ENCODE results near the gene CALHM1. TPM values are rescaled to one million over a fixed set of nuclear protein-coding genes. Genes with fewer than 3 reads are reported as not detected.

CALHM1 gene
- total RNA-seq, 1 donor from 2014 or later = 0.40 TPM

DNA sequence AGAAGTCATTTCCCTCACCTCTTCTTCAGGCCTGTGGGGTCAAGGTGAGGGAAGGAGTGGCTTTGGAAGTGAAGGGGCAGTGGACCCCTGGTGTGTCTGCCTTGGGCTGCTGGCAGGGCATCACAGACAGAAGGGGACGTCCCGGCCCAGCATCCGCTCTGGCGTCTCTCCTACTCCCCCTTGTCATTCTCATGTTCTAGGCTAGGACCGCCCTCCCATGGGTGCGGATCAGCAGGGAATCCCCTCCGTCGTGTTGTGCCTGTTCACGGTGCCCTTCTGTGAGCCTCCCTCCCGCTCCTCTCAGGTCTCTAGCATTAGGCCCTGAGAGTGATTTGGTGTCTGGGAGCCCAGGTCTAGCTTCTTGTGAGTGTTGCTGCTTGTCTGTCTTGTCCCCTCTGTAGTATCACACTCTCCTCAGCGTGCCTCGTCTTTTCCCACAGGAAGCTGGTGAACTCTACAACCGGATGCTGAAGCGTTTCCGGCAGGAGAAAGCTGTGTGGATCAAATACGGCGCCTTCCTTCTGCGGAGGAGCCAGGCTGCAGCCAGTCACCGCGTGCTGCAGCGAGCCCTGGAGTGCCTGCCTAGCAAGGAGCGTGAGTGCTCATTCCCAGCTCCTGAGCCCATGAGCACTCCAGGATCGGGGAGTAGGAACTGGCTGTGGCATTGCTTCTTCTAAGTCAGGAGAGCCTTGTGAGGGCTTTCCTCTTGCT is 15.1 kb downstream of the CALHM1 start:
- DNase-seq (no peak), ATAC-seq (ENCODE audit: low read depth) (no peak)
- ChIA-PET POLR2A (no interaction called here), CTCF (interaction anchor here (0.8 kb wide), 1 partner anchor 37 kb away, joined by 3 read pairs; no protein-coding TSS in a partner anchor)
- intact Hi-C loops (cut with micrococcal nuclease) = no loop called here
- H3K27me3 Mint-ChIP-seq = no peaks in the 10 kb centered on the region
- peaks cover 4% of the 10 kb centered on the region for H3K4me1 Mint-ChIP-seq
- no peak for TF ChIP-seq CTCF (IDR thresholded peaks at IDR 0.05)
- H3K9me3 Mint-ChIP-seq = no peaks in the 10 kb centered on the region
- no peak overlapping the region for H3K27ac Mint-ChIP-seq
- H3K4me3 Mint-ChIP-seq = no peak overlapping the region
- H3K36me3 Mint-ChIP-seq (ENCODE audit: low read depth) = peaks cover 84% of the 10 kb centered on the region

DNA sequence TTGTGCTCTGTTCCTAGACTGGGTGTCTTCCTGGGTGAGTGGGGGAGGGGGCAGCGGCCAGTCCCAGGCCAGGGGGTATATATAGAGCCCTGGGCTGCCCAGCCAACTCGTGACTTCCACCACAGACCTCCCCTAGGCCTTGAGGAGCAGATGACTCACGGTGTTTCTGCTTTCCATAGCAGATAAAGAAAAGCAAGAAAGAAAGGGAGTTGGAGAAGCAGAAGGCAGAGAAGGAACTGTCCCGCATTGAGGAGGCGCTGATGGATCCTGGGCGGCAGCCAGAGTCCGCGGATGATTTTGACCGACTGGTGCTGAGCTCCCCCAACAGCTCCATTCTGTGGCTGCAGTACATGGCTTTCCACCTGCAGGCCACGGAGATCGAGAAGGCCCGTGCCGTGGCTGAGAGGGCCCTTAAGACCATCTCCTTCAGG is 16.7 kb downstream of the CALHM1 start:
- Mint-ChIP-seq H3K27me3 (no peaks in the 10 kb centered on the region), H3K4me3 (no peak overlapping the region), H3K9me3 (no peaks in the 10 kb centered on the region), H3K4me1 (no peaks in the 10 kb centered on the region), H3K27ac (no peak overlapping the region), H3K36me3 (ENCODE audit: low read depth) (peaks cover 87% of the 10 kb centered on the region)
- no peak for DNase-seq
- no peak for ATAC-seq (ENCODE audit: low read depth)
- ChIA-PET CTCF (interaction anchor here (0.9 to 2.1 kb wide), 5 partner anchors 30 to 43 kb away, joined by 3 to 4 read pairs (median 3); no protein-coding TSS in a partner anchor), POLR2A (interaction anchor here (0.7 kb wide), 1 partner anchor 472 kb away, joined by 4 read pairs; no protein-coding TSS in a partner anchor)
- no peak for TF ChIP-seq CTCF (IDR thresholded peaks at IDR 0.05)
- intact Hi-C loops (cut with micrococcal nuclease) = no loop called here

DNA sequence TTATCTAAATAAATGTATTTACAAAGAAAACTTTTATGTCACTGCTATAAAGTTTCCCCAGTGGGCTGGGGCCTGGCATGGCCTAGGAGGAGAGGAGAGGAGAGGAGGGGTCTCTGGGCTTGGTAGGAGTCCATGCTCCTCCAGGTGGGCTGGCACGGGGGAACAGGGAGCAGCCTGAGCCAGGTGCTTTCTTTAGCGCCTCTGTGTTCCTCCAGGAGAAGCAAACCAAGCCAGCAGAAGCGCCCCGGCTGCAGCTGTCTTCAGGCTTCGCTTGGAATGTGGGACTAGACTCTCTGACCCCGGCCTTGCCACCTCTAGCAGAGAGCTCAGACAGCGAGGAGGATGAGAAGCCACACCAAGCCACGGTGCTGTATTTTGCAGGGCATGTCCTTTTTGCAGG is 17.1 kb downstream of the CALHM1 start:
- H3K4me1 Mint-ChIP-seq = no peaks in the 10 kb centered on the region
- no peak for TF ChIP-seq CTCF (IDR thresholded peaks at IDR 0.05)
- no peaks in the 10 kb centered on the region for H3K9me3 Mint-ChIP-seq
- no peaks in the 10 kb centered on the region for H3K27me3 Mint-ChIP-seq
- DNase-seq (no peak), ATAC-seq (ENCODE audit: low read depth) (no peak)
- intact Hi-C loops (cut with micrococcal nuclease) = no loop called here
- H3K4me3 Mint-ChIP-seq = no peak overlapping the region
- peaks cover 88% of the 10 kb centered on the region for H3K36me3 Mint-ChIP-seq (ENCODE audit: low read depth)
- POLR2A ChIA-PET = interaction anchor here (1.2 kb wide), 1 partner anchor 30 kb away, joined by 3 read pairs; no protein-coding TSS in a partner anchor
- CTCF ChIA-PET = interaction anchor here (1.2 to 2.1 kb wide), 2 partner anchors 40 to 41 kb away, joined by 3 to 4 read pairs; no protein-coding TSS in a partner anchor
- H3K27ac Mint-ChIP-seq = peak overlapping the region; percentile 41

GRCh38 chr10:103441206-103441605 is 17.5 kb downstream of the CALHM1 start:
- DNase-seq = no peak
- ChIA-PET CTCF (interaction anchor here (2.1 kb wide), 1 partner anchor 40 kb away, joined by 4 read pairs; no protein-coding TSS in a partner anchor), POLR2A (interaction anchor here (1.2 kb wide), 1 partner anchor 30 kb away, joined by 3 read pairs; no protein-coding TSS in a partner anchor)
- H3K36me3 Mint-ChIP-seq (ENCODE audit: low read depth) = peaks cover 89% of the 10 kb centered on the region
- no peaks in the 10 kb centered on the region for H3K4me1 Mint-ChIP-seq
- H3K9me3 Mint-ChIP-seq = no peaks in the 10 kb centered on the region
- TF ChIP-seq CTCF (IDR thresholded peaks at IDR 0.05) = no peak
- no peak for ATAC-seq (ENCODE audit: low read depth)
- H3K4me3 Mint-ChIP-seq = no peak overlapping the region
- intact Hi-C loops (cut with micrococcal nuclease) = no loop called here
- peak overlapping the region; percentile 41 for H3K27ac Mint-ChIP-seq
- H3K27me3 Mint-ChIP-seq = no peaks in the 10 kb centered on the region

GRCh38 chr10:103440416-103440815 is 18.3 kb downstream of the CALHM1 start:
- no peaks in the 10 kb centered on the region for H3K4me1 Mint-ChIP-seq
- DNase-seq = no peak
- intact Hi-C loops (cut with micrococcal nuclease) = no loop called here
- no peak overlapping the region for H3K27ac Mint-ChIP-seq
- ChIA-PET CTCF (interaction anchor here (2.1 kb wide), 1 partner anchor 41 kb away, joined by 4 read pairs; no protein-coding TSS in a partner anchor), POLR2A (interaction anchor here (1.2 kb wide), 1 partner anchor 31 kb away, joined by 3 read pairs; no protein-coding TSS in a partner anchor)
- no peaks in the 10 kb centered on the region for H3K27me3 Mint-ChIP-seq
- TF ChIP-seq CTCF (IDR thresholded peaks at IDR 0.05) = no peak
- H3K36me3 Mint-ChIP-seq (ENCODE audit: low read depth) = peaks cover 89% of the 10 kb centered on the region
- H3K4me3 Mint-ChIP-seq = no peak overlapping the region
- no peak for ATAC-seq (ENCODE audit: low read depth)
- no peaks in the 10 kb centered on the region for H3K9me3 Mint-ChIP-seq

Measured in activated B cell treated with CpG ODN at 0.5 μM for 24 hours (primary cell).